ENCODE results near the gene UST. TPM values are rescaled to one million over a fixed set of nuclear protein-coding genes. Genes with fewer than 3 reads are reported as not detected.
A peak's percentile ranks its signal among the peaks of the same experiment; 100 is the strongest.

The UST gene
- polyA plus RNA-seq, 10 donors = 7.4 to 17.9 (median 9.5) TPM

GRCh38 chr6:149056777-149057463, 310.1 kb downstream of the UST start:
- no peak for DNase-seq

GRCh38 chr6:149057464-149057840, 310.6 kb downstream of the UST start:
- no peak for DNase-seq

- peak in 1 of 3 donors; percentile 32 for DNase-seq
Measured at GRCh38 chr6:149059557-149059956, 312.7 kb downstream of the UST start.

DNA sequence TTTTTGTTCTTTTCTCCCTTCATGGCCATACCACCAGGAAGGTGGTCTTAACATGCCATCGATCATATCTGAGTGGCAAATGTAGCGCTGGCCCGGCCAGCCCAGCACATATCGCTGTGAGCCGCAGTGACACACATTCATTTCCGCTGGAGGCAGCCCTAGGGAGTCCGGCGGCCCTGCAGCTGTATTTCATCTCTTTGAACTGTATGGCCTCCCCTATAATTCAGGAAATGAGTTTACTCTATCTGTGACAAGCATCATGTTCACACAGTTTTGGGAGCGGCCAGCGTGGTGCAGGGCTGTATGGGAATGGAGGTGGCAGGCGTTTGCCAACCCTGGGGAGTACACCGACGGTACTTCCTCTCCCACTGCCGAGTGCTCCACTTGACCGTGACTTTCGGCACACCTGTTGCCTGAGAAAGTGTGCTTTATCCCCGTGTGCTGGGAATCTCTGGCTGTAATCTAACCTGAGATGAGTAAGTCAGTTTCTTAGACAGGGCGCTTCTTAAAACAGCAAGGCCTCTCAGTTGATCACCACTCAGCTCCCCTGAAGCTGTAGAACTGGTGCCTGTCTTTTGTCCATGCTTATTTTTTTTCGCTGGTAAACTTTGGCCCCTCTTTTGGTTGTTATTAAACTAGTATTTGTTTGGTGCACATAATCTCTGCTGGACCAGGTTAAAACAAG, 313.6 kb downstream of the UST start:
- peak in 1 of 3 donors; percentile 68 for DNase-seq

- DNase-seq = peak in 1 of 3 donors; percentile 77
Measured at GRCh38 chr6:149060985-149061760, 314.3 kb downstream of the UST start.

DNA sequence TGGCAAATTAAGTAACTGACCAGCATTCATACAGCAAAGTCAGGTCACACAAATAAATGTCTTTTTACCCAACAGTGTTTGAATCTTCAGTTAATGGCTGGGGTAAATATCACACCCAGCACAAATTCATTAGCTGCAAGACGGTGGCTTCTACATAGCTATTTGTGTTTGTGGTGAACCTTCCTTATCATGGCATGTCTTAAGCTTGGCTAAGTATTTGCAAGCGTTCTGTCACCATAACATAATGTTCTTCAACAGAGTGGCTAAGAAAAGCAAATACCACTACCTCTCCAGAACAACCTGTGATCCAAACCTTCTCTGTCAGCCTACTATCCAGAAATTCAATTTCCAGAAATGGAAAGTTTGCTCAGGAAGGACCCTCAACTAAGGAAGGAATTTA, 315.1 kb downstream of the UST start:
- DNase-seq = no peak

GRCh38 chr6:149062653-149063348, 316.0 kb downstream of the UST start:
- DNase-seq = no peak

- no peak for DNase-seq
Measured at GRCh38 chr6:149063468-149063867, 316.6 kb downstream of the UST start.

DNA sequence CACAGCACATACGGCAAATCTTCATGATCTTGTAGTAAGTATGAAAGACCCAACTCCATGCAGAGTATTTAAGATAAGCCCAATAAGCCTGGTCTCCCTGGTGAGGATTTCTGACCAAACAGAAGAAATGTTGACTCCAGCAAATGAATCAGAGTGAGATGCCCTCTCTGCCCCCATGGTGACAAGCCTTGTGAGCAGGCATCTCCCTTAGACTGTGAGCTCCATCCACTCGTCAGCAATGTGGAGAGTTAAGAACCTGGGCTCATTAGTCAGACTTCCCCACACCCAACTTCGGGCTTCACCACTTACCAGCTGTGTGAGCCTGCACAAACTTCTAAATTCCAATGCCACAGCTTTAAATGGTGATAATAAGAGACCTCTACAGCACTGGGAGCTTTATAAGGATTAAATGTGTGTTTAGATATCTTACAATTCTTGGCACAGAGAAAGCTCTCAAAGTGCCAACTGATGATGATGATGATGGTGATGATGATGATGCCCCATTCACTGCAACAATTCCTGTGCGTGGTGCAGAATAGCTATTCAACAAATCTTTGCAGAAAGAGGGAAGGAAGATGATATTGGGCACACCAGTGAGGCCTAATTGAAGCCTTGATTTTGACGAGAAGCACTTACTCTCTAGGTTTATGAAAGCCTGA, 317.3 kb downstream of the UST start:
- no peak for DNase-seq

- DNase-seq = peak in 1 of 3 donors; percentile 29
Measured at GRCh38 chr6:149064660-149065015, 317.8 kb downstream of the UST start.

DNA sequence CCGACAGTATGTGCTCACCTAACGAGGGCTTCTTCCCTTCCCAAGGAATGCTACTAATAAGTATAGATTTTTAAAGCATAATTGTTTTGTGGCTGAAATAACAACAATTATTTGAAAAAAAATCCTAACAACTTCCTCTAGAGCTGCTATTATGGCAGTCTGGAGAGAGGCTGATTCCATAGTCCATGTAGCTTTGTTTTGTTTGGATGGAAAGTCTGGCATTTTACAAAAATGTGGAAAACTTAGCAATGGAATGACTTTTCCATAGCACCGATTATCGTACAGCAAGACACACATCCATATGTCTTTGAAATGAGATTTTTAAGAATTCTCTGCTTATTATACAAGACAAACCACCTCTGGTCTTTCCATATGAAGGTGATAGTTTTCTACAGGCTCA, 318.3 kb downstream of the UST start:
- DNase-seq = peak in 1 of 3 donors; percentile 48

- DNase-seq = peak in 1 of 3 donors; percentile 63
Measured at GRCh38 chr6:149065658-149066556, 319.1 kb downstream of the UST start.

GRCh38 chr6:149071997-149072396, 325.2 kb downstream of the UST start:
- no peak for DNase-seq

GRCh38 chr6:149074832-149075258, 328.0 kb downstream of the UST start:
- DNase-seq = no peak

GRCh38 chr6:149075616-149076354, 329.0 kb downstream of the UST start:
- DNase-seq = no peak

GRCh38 chr6:149076355-149076734, 329.5 kb downstream of the UST start:
- DNase-seq = no peak

DNA sequence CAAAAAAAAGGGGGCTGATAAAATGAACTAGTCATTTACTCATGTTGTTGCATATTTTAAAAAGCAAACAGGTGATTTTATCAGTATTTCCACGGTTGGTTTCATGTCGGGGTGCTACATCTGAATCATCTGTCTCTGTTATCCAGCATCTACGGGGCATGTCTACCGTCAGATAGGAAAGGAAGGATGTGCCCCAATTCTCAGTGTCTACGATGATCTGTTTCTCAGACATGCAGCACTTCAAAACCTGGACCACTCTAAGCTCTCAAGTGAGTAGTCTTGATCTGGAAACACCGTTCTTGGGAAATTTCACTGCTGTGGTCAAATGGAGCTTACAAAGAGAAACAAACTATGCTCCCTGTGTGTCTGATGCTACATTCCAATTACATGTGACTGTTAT, 330.4 kb downstream of the UST start:
- no peak for DNase-seq

- no peak for DNase-seq
Measured at GRCh38 chr6:149078211-149078782, 331.5 kb downstream of the UST start.

DNA sequence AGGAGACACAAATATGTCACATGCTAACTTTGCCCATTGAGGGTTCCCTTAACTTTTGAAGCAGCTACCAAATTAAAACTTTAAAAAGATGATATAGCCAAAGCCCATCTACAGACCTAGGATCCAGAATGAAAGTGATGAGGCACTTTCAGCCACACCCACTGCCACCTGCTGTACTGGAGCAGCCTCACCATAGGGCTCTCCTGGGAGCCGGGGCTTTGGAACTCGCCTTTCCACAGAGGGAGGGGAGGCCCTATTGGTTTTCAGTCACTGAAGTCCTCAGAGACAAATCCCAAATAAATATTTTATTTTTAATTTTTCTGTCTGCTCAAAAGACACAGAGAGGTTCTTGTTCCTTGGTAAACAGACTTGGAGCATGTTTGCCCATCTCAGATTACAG, 332.6 kb downstream of the UST start:
- no peak for DNase-seq
